Stimulated activated CD8-positive, alpha-beta memory T cell treated with anti-CD3 and anti-CD28 coated beads, Interleukin-4, amount 100 ng/mL, for 1 hour (primary cell): ENCODE data around the gene PDGFB.

Source experiments
- DNase-seq, 2 donors: peaks; one replicate each; pipeline ENCODE4 v3.0.0-alpha.2; 2020; ENCODE audit warnings: low read depth in 2 of 2, low spot score in 1 of 2

The PDGFB gene

GRCh38 chr22:39244496-39245129 lies at the start of gene PDGFB:
Gene PDGFB (minus strand): TSS chr22:39244982. CDS start chr22:39243963, 1,019 bp downstream.
- no peak for DNase-seq

- DNase-seq: no peak
Observed at GRCh38 chr22:39293766-39294368, 49.1 kb upstream of the PDGFB start.

GRCh38 chr22:39292561-39293074 lies 47.8 kb upstream of the PDGFB start:
- no peak for DNase-seq

GRCh38 chr22:39292031-39292462 lies 47.3 kb upstream of the PDGFB start:
- no peak for DNase-seq

GRCh38 chr22:39291523-39291922 lies 46.7 kb upstream of the PDGFB start:
- DNase-seq: no peak

GRCh38 chr22:39290724-39291161 lies 46.0 kb upstream of the PDGFB start:
- no peak for DNase-seq

- DNase-seq: no peak
Observed at GRCh38 chr22:39289975-39290720, 45.4 kb upstream of the PDGFB start.

GRCh38 chr22:39289533-39289932 lies 44.8 kb upstream of the PDGFB start:
- DNase-seq: no peak

GRCh38 chr22:39288135-39288898 lies 43.5 kb upstream of the PDGFB start:
- DNase-seq: no peak

GRCh38 chr22:39287076-39287725 lies 42.4 kb upstream of the PDGFB start:
- DNase-seq: no peak

- DNase-seq: no peak
Observed at GRCh38 chr22:39284983-39285382, 40.2 kb upstream of the PDGFB start.

- DNase-seq: no peak
Observed at GRCh38 chr22:39284142-39284980, 39.6 kb upstream of the PDGFB start.

- DNase-seq: no peak
Observed at GRCh38 chr22:39283322-39284141, 38.8 kb upstream of the PDGFB start.

- no peak for DNase-seq
Observed at GRCh38 chr22:39282645-39283321, 38.0 kb upstream of the PDGFB start.

GRCh38 chr22:39281126-39281525 lies 36.3 kb upstream of the PDGFB start:
- no peak for DNase-seq

GRCh38 chr22:39280250-39280649 lies 35.5 kb upstream of the PDGFB start:
- no peak for DNase-seq

- no peak for DNase-seq
Observed at GRCh38 chr22:39279170-39279850, 34.5 kb upstream of the PDGFB start.

- DNase-seq: no peak
Observed at GRCh38 chr22:39278040-39278439, 33.3 kb upstream of the PDGFB start.
